HCT116 (cell line): ENCODE results near the gene MED19. TPM values are rescaled to one million over a fixed set of nuclear protein-coding genes. Genes with fewer than 3 reads are reported as not detected.

Experiments
- ATAC-seq: fragments of 200-7000 bp; cut with Tn5 transposase; 2 replicates; pipeline ENCODE4 v1.9.1; 2020; ENCODE audit warnings: mild to moderate bottlenecking, moderate library complexity
- BruUV-seq: library from RNA; stranded (reverse); fragments of 400-500 nt; replicated peaks from 2 replicates; lab custom pipeline; 2021; lab: Mats Ljungman, UMichigan
- CTCF ChIA-PET: fragments of 300-600 bp; sonication (Branson Sonifier 250); formaldehyde crosslinking; loops from one replicate; lab custom pipeline; 2021; ENCODE audit warnings: antibody characterized with exemption; lab: Charles Lee
- POLR2A ChIA-PET: fragments of 300-600, 350-600 bp; sonication (Branson Sonifier 250); formaldehyde crosslinking; loops from one replicate; lab custom pipeline; 2021; ENCODE audit warnings: antibody characterized with exemption; lab: Charles Lee
- RAD21 ChIA-PET, 2 experiments: fragments of 300-600 bp; sonication (Branson Sonifier 250); formaldehyde crosslinking; loops; one replicate each; lab custom pipeline; 2023; ENCODE audit warnings: low total read pairs in 2 of 2; ENCODE audit not compliant: uncharacterized antibody in 2 of 2, unreplicated experiment in 2 of 2, low non-redundant PET in 1 of 2; lab: Charles Lee
- DNase-seq: peaks from one replicate; pipeline ENCODE4 v3.0.0-alpha.2; 2010; ENCODE audit warnings: low read depth, low spot score
- H2AFZ ChIP-seq: fragments of 200-600 bp; shearing (Covaris generic), sonication (generic); 2 replicates; pipeline ENCODE4 v1.6.1; 2017; ENCODE audit warnings: low read depth, mixed run types, mixed read lengths, antibody characterized with exemption, low read length; ENCODE audit not compliant: poor library complexity, severe bottlenecking
- H3K27ac ChIP-seq: 2 replicates; pipeline ENCODE4 v1.5.1; 2012; ENCODE audit warnings: low read depth, low read length
- H3K27me3 ChIP-seq: fragments of 200-600 bp; sonication (generic); 2 replicates; pipeline ENCODE4 v1.6.1; 2016; ENCODE audit warnings: mixed run types, low read length, mixed read lengths; ENCODE audit not compliant: insufficient read depth
- H3K36me3 ChIP-seq, 2 experiments: fragments of 200-500 bp in 1 of 2; fragments of 200-600 bp in 1 of 2; sonication (Bioruptor generic) in 1 of 2; sonication (generic) in 1 of 2; 2 replicates each; pipeline versions ENCODE4 v1.5.1 to v1.6.1; 2014 to 2016; ENCODE audit warnings: low read length in 2 of 2, inconsistent platforms in 1 of 2, mixed read lengths in 1 of 2, mixed run types in 1 of 2; ENCODE audit not compliant: insufficient read depth in 2 of 2, control insufficient read depth in 1 of 2
- H3K4me1 ChIP-seq, 2 experiments: fragments of 200-600 bp in 1 of 2; sonication (generic) in 1 of 2; 2 replicates each; pipeline versions ENCODE4 v1.5.1 to v1.6.1; 2012 to 2017; ENCODE audit warnings: low read length in 2 of 2, inconsistent platforms in 1 of 2, mild to moderate bottlenecking in 1 of 2, mixed read lengths in 1 of 2, mixed run types in 1 of 2, moderate library complexity in 1 of 2; ENCODE audit not compliant: insufficient read depth in 2 of 2, control insufficient read depth in 1 of 2
- H3K4me2 ChIP-seq: fragments of 200-600 bp; sonication (generic); 2 replicates; pipeline ENCODE4 v1.6.1; 2017; ENCODE audit warnings: mixed run types, low read length, mixed read lengths
- H3K4me3 ChIP-seq, 2 experiments: fragments of 200-600 bp in 1 of 2; sonication (generic) in 1 of 2; replicated peaks in 1 of 2; 2 replicates each; pipeline ENCODE4 v1.5.1; 2011 to 2016; ENCODE audit warnings: low read length in 2 of 2, control low read depth in 1 of 2, low read depth in 1 of 2, mild to moderate bottlenecking in 1 of 2, mixed read lengths in 1 of 2, mixed run types in 1 of 2
- H3K79me2 ChIP-seq: fragments of 200-600 bp; sonication (generic); 2 replicates; pipeline ENCODE4 v1.6.1; 2017; ENCODE audit warnings: mild to moderate bottlenecking, mixed run types, low read length, moderate library complexity, mixed read lengths; ENCODE audit not compliant: insufficient read depth
- H3K9ac ChIP-seq: fragments of 200-600 bp; sonication (generic); 2 replicates; pipeline ENCODE4 v1.6.1; 2016; ENCODE audit warnings: low read length, mixed read lengths
- H3K9me2 ChIP-seq: fragments of 200-600 bp; sonication (generic), shearing (Covaris generic); 2 replicates; pipeline ENCODE4 v1.6.1; 2017; ENCODE audit warnings: mixed run types, mild to moderate bottlenecking, moderate library complexity; ENCODE audit not compliant: insufficient read depth
- H3K9me3 ChIP-seq, 2 experiments: fragments of 200-500 bp in 1 of 2; fragments of 200-600 bp in 1 of 2; sonication (Bioruptor generic) in 1 of 2; sonication (generic) in 1 of 2; 2 replicates each; pipeline ENCODE4 v1.6.1; 2014 to 2017; ENCODE audit warnings: low read length in 2 of 2, mixed read lengths in 2 of 2, inconsistent platforms in 1 of 2, low read depth in 1 of 2, mild to moderate bottlenecking in 1 of 2, mixed run types in 1 of 2, moderate library complexity in 1 of 2; ENCODE audit not compliant: control insufficient read depth in 1 of 2, insufficient read depth in 1 of 2
- H4K20me1 ChIP-seq: fragments of 200-600 bp; sonication (generic), shearing (Covaris generic); 2 replicates; pipeline ENCODE4 v1.6.1; 2017; ENCODE audit warnings: mixed run types, mild to moderate bottlenecking, moderate library complexity; ENCODE audit not compliant: insufficient read depth
- ATF3 ChIP-seq: IDR thresholded peaks from 2 replicates; pipeline ENCODE4 v1.6.1; 2012
- CBX3 ChIP-seq: IDR thresholded peaks from 2 replicates; pipeline ENCODE4 v1.6.1; 2012; ENCODE audit warnings: low read depth
- CEBPB ChIP-seq: IDR thresholded peaks from 2 replicates; pipeline ENCODE4 v1.6.1; 2012; ENCODE audit warnings: low read depth
- ELF1 ChIP-seq: IDR thresholded peaks from 2 replicates; pipeline ENCODE4 v1.6.1; 2012; ENCODE audit warnings: low read depth, borderline replicate concordance
- EZH2phosphoT487 ChIP-seq: fragments of 200-600 bp; IDR thresholded peaks from 2 replicates; pipeline ENCODE4 v1.6.1; 2018; ENCODE audit warnings: antibody characterized with exemption, borderline replicate concordance
- JUND ChIP-seq: IDR thresholded peaks from 2 replicates; pipeline ENCODE4 v1.6.1; 2012
- POLR2A ChIP-seq: IDR thresholded peaks from 2 replicates; pipeline ENCODE4 v1.7.0; 2011; ENCODE audit warnings: borderline replicate concordance; ENCODE audit not compliant: insufficient read depth, insufficient read length; ENCODE audit errors: extremely low read depth
- REST ChIP-seq: IDR thresholded peaks from 2 replicates; pipeline ENCODE4 v1.6.1; 2012; ENCODE audit warnings: low read depth
- SIN3A ChIP-seq: IDR thresholded peaks from 2 replicates; pipeline ENCODE4 v1.6.1; 2012; ENCODE audit warnings: low read depth
- TCF7L2 ChIP-seq: IDR thresholded peaks from 2 replicates; pipeline ENCODE4 v1.7.0; 2011; ENCODE audit warnings: borderline replicate concordance, inconsistent platforms; ENCODE audit not compliant: insufficient read depth, insufficient read length; ENCODE audit errors: extremely low read depth
- YY1 ChIP-seq: IDR thresholded peaks from 2 replicates; pipeline ENCODE4 v1.6.1; 2011; ENCODE audit warnings: low read length, low read depth, moderate library complexity, mild to moderate bottlenecking; ENCODE audit not compliant: insufficient replicate concordance; ENCODE audit errors: extremely low read depth
- ZNF274 ChIP-seq: fragments of 200-500 bp; sonication (Bioruptor generic); IDR thresholded peaks from 2 replicates; pipeline ENCODE4 v1.6.1; 2014; ENCODE audit warnings: mild to moderate bottlenecking, low read depth, low read length, inconsistent platforms
- intact Hi-C: fragments of 100-400 bp; cut with micrococcal nuclease; formaldehyde crosslinking; loops from 2 replicates; pipeline ENCODE4 v1.10.0; 2022
- total RNA-seq: library from RNA; stranded (reverse); gene quantifications from one replicate; pipeline ENCODE4 v1.2.1, GENCODE V29; 2021; ENCODE audit not compliant: unreplicated experiment
- TF ChIP-seq, protein P1 (sequence below): IDR thresholded peaks from 2 replicates; pipeline ENCODE4 v1.6.1; 2012
- TF ChIP-seq, protein P2 (sequence below), 3 experiments: fragments of 200-600 bp in 1 of 3; sonication (generic) in 1 of 3; IDR thresholded peaks in 2 of 3; conservative IDR thresholded peaks in 1 of 3; 2 replicates each; pipeline ENCODE4 v1.5.1; 2012 to 2017; ENCODE audit warnings: low read depth in 2 of 3, low read length in 2 of 3, antibody characterized with exemption in 1 of 3, borderline replicate concordance in 1 of 3, control low read depth in 1 of 3, mild to moderate bottlenecking in 1 of 3, mixed read lengths in 1 of 3, mixed run types in 1 of 3, moderate library complexity in 1 of 3; ENCODE audit not compliant: insufficient read depth in 1 of 3
- TF ChIP-seq, protein P3 (sequence below): IDR thresholded peaks from 2 replicates; pipeline ENCODE4 v1.6.1; 2011; ENCODE audit warnings: mild to moderate bottlenecking, low read length, moderate library complexity; ENCODE audit not compliant: insufficient replicate concordance; ENCODE audit errors: extremely low read depth

The MED19 gene
- total RNA-seq, 1 experiment from 2014 or later: 18.0 TPM

- Histone ChIP-seq H3K79me2 (peaks cover 49% of the 10 kb centered on the region), H3K36me3 (peaks cover 18 to 50% of the 10 kb centered on the region in 2 experiments), H3K9me2 (no peaks in the 10 kb centered on the region), H3K9ac (peak within 1 kb of the TSS; percentile 96), H2AFZ (no peak within 1 kb of the TSS), H3K9me3 (no peaks in the 10 kb centered on the region), H3K4me3 (peak within 1 kb of the TSS; percentile 95 to 97), H3K4me1 (peaks cover 0 to 17% of the 10 kb centered on the region in 2 experiments; a peak in 2 of 4 replicates), H4K20me1 (no peaks in the 10 kb centered on the region), H3K27me3 (no peaks in the 10 kb centered on the region), H3K4me2 (peak within 1 kb of the TSS; percentile 82), H3K27ac (peak within 1 kb of the TSS; percentile 76)
- POLR2A ChIA-PET: interaction anchor here (0.5 to 1.6 kb wide), 8 partner anchors 10 to 66 kb away, joined by 3 to 10 read pairs (median 6); partner anchors contain the start of genes BTBD18, MED19 and TMX2
- peak; percentile 94 for DNase-seq
- no TSS peak for BruUV-seq
- RAD21 ChIA-PET: interaction anchor here (0.6 to 1.3 kb wide), 4 partner anchors 14 to 59 kb away, joined by 3 to 4 read pairs (median 3); no protein-coding TSS in a partner anchor
- intact Hi-C loops: loop anchor here (1.0 to 5.0 kb wide), 2 partner anchors 29 to 771 kb away; partner anchors contain the start of genes MED19 and TMX2
- ATAC-seq: peak; percentile 95
- CTCF ChIA-PET: interaction anchor here (0.6 to 1.7 kb wide), 4 partner anchors 10 to 762 kb away, joined by 3 to 13 read pairs (median 4); partner anchors contain the start of gene BTBD18
- no peak for TF ChIP-seq ZNF274
- TF ChIP-seq YY1: peak; percentile 65
- no peak for TF ChIP-seq REST
- TF ChIP-seq, protein P1, sequence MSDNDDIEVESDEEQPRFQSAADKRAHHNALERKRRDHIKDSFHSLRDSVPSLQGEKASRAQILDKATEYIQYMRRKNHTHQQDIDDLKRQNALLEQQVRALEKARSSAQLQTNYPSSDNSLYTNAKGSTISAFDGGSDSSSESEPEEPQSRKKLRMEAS: peak; percentile 99
- peak; percentile 65; the same call in 1 of the 2 replicates for TF ChIP-seq ELF1
- TF ChIP-seq POLR2A: peak; percentile 62
- TF ChIP-seq CEBPB: no peak; the same call in 1 of the 2 replicates
- TF ChIP-seq, protein P2, sequence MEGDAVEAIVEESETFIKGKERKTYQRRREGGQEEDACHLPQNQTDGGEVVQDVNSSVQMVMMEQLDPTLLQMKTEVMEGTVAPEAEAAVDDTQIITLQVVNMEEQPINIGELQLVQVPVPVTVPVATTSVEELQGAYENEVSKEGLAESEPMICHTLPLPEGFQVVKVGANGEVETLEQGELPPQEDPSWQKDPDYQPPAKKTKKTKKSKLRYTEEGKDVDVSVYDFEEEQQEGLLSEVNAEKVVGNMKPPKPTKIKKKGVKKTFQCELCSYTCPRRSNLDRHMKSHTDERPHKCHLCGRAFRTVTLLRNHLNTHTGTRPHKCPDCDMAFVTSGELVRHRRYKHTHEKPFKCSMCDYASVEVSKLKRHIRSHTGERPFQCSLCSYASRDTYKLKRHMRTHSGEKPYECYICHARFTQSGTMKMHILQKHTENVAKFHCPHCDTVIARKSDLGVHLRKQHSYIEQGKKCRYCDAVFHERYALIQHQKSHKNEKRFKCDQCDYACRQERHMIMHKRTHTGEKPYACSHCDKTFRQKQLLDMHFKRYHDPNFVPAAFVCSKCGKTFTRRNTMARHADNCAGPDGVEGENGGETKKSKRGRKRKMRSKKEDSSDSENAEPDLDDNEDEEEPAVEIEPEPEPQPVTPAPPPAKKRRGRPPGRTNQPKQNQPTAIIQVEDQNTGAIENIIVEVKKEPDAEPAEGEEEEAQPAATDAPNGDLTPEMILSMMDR (IDR thresholded peaks at IDR 0.05 in 2 of 3, conservative IDR thresholded peaks at IDR 0.05 in 1 of 3; ENCODE audit: borderline replicate concordance in 1 of 3, insufficient read depth in 1 of 3, low read depth in 2 of 3, low read length in 2 of 3): no peak
- peak; percentile 83; the same call in 1 of the 2 replicates for TF ChIP-seq SIN3A
- TF ChIP-seq JUND: peak; percentile 62
- TF ChIP-seq, protein P3, sequence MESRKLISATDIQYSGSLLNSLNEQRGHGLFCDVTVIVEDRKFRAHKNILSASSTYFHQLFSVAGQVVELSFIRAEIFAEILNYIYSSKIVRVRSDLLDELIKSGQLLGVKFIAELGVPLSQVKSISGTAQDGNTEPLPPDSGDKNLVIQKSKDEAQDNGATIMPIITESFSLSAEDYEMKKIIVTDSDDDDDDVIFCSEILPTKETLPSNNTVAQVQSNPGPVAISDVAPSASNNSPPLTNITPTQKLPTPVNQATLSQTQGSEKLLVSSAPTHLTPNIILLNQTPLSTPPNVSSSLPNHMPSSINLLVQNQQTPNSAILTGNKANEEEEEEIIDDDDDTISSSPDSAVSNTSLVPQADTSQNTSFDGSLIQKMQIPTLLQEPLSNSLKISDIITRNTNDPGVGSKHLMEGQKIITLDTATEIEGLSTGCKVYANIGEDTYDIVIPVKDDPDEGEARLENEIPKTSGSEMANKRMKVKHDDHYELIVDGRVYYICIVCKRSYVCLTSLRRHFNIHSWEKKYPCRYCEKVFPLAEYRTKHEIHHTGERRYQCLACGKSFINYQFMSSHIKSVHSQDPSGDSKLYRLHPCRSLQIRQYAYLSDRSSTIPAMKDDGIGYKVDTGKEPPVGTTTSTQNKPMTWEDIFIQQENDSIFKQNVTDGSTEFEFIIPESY: peak; percentile 82
- TF ChIP-seq ATF3: no peak; the same call in 1 of the 2 replicates
- no peak for TF ChIP-seq EZH2phosphoT487
- peak; percentile 69 for TF ChIP-seq TCF7L2
- peak; percentile 99 for TF ChIP-seq CBX3
Measured at GRCh38 chr11:57741132-57742086, 29.4 kb upstream of the MED19 start, which contains the start of gene SELENOH. TSS of gene SELENOH (plus strand) at chr11:57741491. CDS start at chr11:57741596, 105 bp downstream.
